IPS-18a (cell line): ENCODE results near the gene NMU.
"Not testable (repeated sequence)": the region's sequence is repeated elsewhere in the genome, so short reads cannot be mapped to it uniquely, and the experiment has no call there.

Experiments
- H3K27ac ChIP-seq: one replicate; pipeline ENCODE4 v1.5.1; 2013; ENCODE audit warnings: low read length
- H3K27me3 ChIP-seq: one replicate; pipeline ENCODE4 v1.6.1; 2013; ENCODE audit warnings: mild to moderate bottlenecking, low read length; ENCODE audit not compliant: control insufficient read depth, insufficient read depth
- H3K36me3 ChIP-seq: one replicate; pipeline ENCODE4 v1.6.1; 2013; ENCODE audit warnings: low read depth, low read length; ENCODE audit not compliant: control insufficient read depth
- H3K4me1 ChIP-seq: one replicate; pipeline ENCODE4 v1.6.1; 2013; ENCODE audit warnings: low read depth, low read length; ENCODE audit not compliant: control insufficient read depth
- H3K4me3 ChIP-seq: one replicate; pipeline ENCODE4 v1.5.1; 2013; ENCODE audit warnings: low read length
- H3K9ac ChIP-seq: one replicate; pipeline ENCODE4 v1.6.1; 2013; ENCODE audit warnings: mild to moderate bottlenecking, low read length, moderate library complexity
- H3K9me3 ChIP-seq: one replicate; pipeline ENCODE4 v1.6.1; 2013; ENCODE audit warnings: low read depth, low read length; ENCODE audit not compliant: control insufficient read depth

The NMU gene

GRCh38 chr4:55592014-55592413 lies 44.1 kb downstream of the NMU start, which contains the start of gene PDCL2:
PDCL2 (minus strand) TSS chr4:55592245; CDS start chr4:55592109, 136 bp downstream.
- H3K4me1 ChIP-seq = no peaks in the 10 kb centered on the region
- H3K9me3 ChIP-seq = no peaks in the 10 kb centered on the region
- no peaks in the 10 kb centered on the region for H3K36me3 ChIP-seq
- no peak within 1 kb of the TSS for H3K4me3 ChIP-seq
- no peaks in the 10 kb centered on the region for H3K27me3 ChIP-seq
- no peak within 1 kb of the TSS for H3K9ac ChIP-seq
- H3K27ac ChIP-seq = no peak within 1 kb of the TSS

GRCh38 chr4:55588160-55588559 lies 47.9 kb downstream of the NMU start:
- H3K4me1 ChIP-seq = no peaks in the 10 kb centered on the region
- H3K27ac ChIP-seq = no peak overlapping the region
- H3K4me3 ChIP-seq = no peak overlapping the region
- peaks cover 4% of the 10 kb centered on the region for H3K9me3 ChIP-seq
- no peaks in the 10 kb centered on the region for H3K36me3 ChIP-seq
- H3K27me3 ChIP-seq = no peaks in the 10 kb centered on the region
- no peak overlapping the region for H3K9ac ChIP-seq

GRCh38 chr4:55582773-55583172 lies 53.3 kb downstream of the NMU start:
- H3K4me1 ChIP-seq, H3K9ac ChIP-seq, H3K4me3 ChIP-seq, H3K36me3 ChIP-seq, H3K27ac ChIP-seq, H3K27me3 ChIP-seq, H3K9me3 ChIP-seq: not testable (repeated sequence)

GRCh38 chr4:55578341-55579010 lies 57.6 kb downstream of the NMU start:
- peaks cover 11% of the 10 kb centered on the region for H3K9me3 ChIP-seq
- no peaks in the 10 kb centered on the region for H3K4me1 ChIP-seq
- no peaks in the 10 kb centered on the region for H3K27me3 ChIP-seq
- H3K4me3 ChIP-seq = no peak overlapping the region
- no peak overlapping the region for H3K9ac ChIP-seq
- no peaks in the 10 kb centered on the region for H3K36me3 ChIP-seq
- H3K27ac ChIP-seq = no peak overlapping the region

GRCh38 chr4:55575513-55575912 lies 60.6 kb downstream of the NMU start:
- Histone ChIP-seq H3K9me3 (peaks cover 10% of the 10 kb centered on the region), H3K4me1 (no peaks in the 10 kb centered on the region), H3K36me3 (no peaks in the 10 kb centered on the region), H3K27ac (no peak overlapping the region), H3K9ac (no peak overlapping the region), H3K27me3 (no peaks in the 10 kb centered on the region), H3K4me3 (no peak overlapping the region)

- no peak overlapping the region for H3K9ac ChIP-seq
- peaks cover 10% of the 10 kb centered on the region for H3K9me3 ChIP-seq
- H3K27ac ChIP-seq = no peak overlapping the region
- no peaks in the 10 kb centered on the region for H3K4me1 ChIP-seq
- H3K36me3 ChIP-seq = no peaks in the 10 kb centered on the region
- no peak overlapping the region for H3K4me3 ChIP-seq
- H3K27me3 ChIP-seq = no peaks in the 10 kb centered on the region
Observed at GRCh38 chr4:55574252-55574651, 61.8 kb downstream of the NMU start.

- Histone ChIP-seq H3K4me3 (no peak overlapping the region), H3K27me3 (no peaks in the 10 kb centered on the region), H3K4me1 (no peaks in the 10 kb centered on the region), H3K36me3 (no peaks in the 10 kb centered on the region), H3K9me3 (no peaks in the 10 kb centered on the region), H3K27ac (no peak overlapping the region), H3K9ac (no peak overlapping the region)
Observed at GRCh38 chr4:55571806-55572205, 64.3 kb downstream of the NMU start.

- no peak overlapping the region for H3K4me3 ChIP-seq
- H3K4me1 ChIP-seq = peaks cover 3% of the 10 kb centered on the region
- no peak overlapping the region for H3K27ac ChIP-seq
- H3K36me3 ChIP-seq = no peaks in the 10 kb centered on the region
- H3K27me3 ChIP-seq = no peaks in the 10 kb centered on the region
- no peaks in the 10 kb centered on the region for H3K9me3 ChIP-seq
- no peak overlapping the region for H3K9ac ChIP-seq
Observed at GRCh38 chr4:55568905-55569504, 67.1 kb downstream of the NMU start.

- Histone ChIP-seq H3K4me1 (peaks cover 11% of the 10 kb centered on the region), H3K36me3 (no peaks in the 10 kb centered on the region), H3K9ac (no peak overlapping the region), H3K4me3 (no peak overlapping the region), H3K27ac (no peak overlapping the region), H3K27me3 (no peaks in the 10 kb centered on the region), H3K9me3 (no peaks in the 10 kb centered on the region)
Observed at GRCh38 chr4:55561889-55562288, 74.2 kb downstream of the NMU start.

- Histone ChIP-seq H3K9ac (no peak overlapping the region), H3K4me3 (no peak overlapping the region), H3K9me3 (no peaks in the 10 kb centered on the region), H3K36me3 (no peaks in the 10 kb centered on the region), H3K27ac (no peak overlapping the region), H3K27me3 (no peaks in the 10 kb centered on the region), H3K4me1 (peaks cover 11% of the 10 kb centered on the region)
Observed at GRCh38 chr4:55560096-55560495, 76.0 kb downstream of the NMU start.

GRCh38 chr4:55554453-55555030 lies 81.6 kb downstream of the NMU start:
- Histone ChIP-seq H3K9ac (no peak overlapping the region), H3K9me3 (no peaks in the 10 kb centered on the region), H3K27me3 (no peaks in the 10 kb centered on the region), H3K36me3 (no peaks in the 10 kb centered on the region), H3K4me1 (peaks cover 7% of the 10 kb centered on the region), H3K27ac (no peak overlapping the region), H3K4me3 (no peak overlapping the region)
